Neutrophil (primary cell): ENCODE measurements around the gene DNAH10.

Experiments used
- H3K27ac ChIP-seq: fragments of 200-600 bp; sonication (generic); 2 replicates; pipeline ENCODE4 v1.5.1; 2016; ENCODE audit warnings: mild to moderate bottlenecking, moderate library complexity
- H3K27me3 ChIP-seq: fragments of 200-600 bp; sonication (generic); 2 replicates; pipeline ENCODE4 v1.6.0; 2016; ENCODE audit warnings: mild to moderate bottlenecking
- H3K36me3 ChIP-seq: fragments of 200-600 bp; sonication (generic); 2 replicates; pipeline ENCODE4 v1.5.1; 2017
- H3K4me1 ChIP-seq, 2 experiments: fragments of 200-600 bp in 1 of 2; sonication (generic) in 1 of 2; 1 replicate in 1 of 2; 2 replicates in 1 of 2; pipeline versions ENCODE4 v1.5.1 to v1.6.1; 2013 to 2016; ENCODE audit warnings: low read depth in 1 of 2, low read length in 1 of 2, mild to moderate bottlenecking in 1 of 2, moderate library complexity in 1 of 2; ENCODE audit not compliant: control insufficient read depth in 1 of 2, insufficient read depth in 1 of 2
- H3K4me3 ChIP-seq, 2 experiments: fragments of 200-600 bp in 1 of 2; sonication (generic) in 1 of 2; 1 replicate in 1 of 2; 2 replicates in 1 of 2; pipeline ENCODE4 v1.5.1; 2013 to 2016; ENCODE audit warnings: low read depth in 1 of 2, low read length in 1 of 2, mild to moderate bottlenecking in 1 of 2, moderate library complexity in 1 of 2
- H3K9me3 ChIP-seq: fragments of 200-600 bp; sonication (generic); 2 replicates; pipeline ENCODE4 v1.5.1; 2016
- CTCF ChIP-seq: fragments of 200-600 bp; sonication (generic); IDR thresholded peaks from 2 replicates; pipeline ENCODE4 v1.5.1; 2016; ENCODE audit warnings: antibody characterized with exemption

Gene DNAH10

GRCh38 chr12:123747309-123747708 lies 14.8 kb upstream of the DNAH10 start:
- Histone ChIP-seq H3K4me3 (no peak overlapping the region), H3K4me1 (peaks cover 9 to 25% of the 10 kb centered on the region in 2 experiments), H3K9me3 (no peaks in the 10 kb centered on the region), H3K27ac (peak overlapping the region; percentile 66), H3K36me3 (peaks cover 42% of the 10 kb centered on the region), H3K27me3 (no peaks in the 10 kb centered on the region)
- TF ChIP-seq CTCF: no peak

- Histone ChIP-seq H3K9me3 (no peaks in the 10 kb centered on the region), H3K27ac (peak overlapping the region; percentile 66), H3K36me3 (peaks cover 42% of the 10 kb centered on the region), H3K27me3 (no peaks in the 10 kb centered on the region), H3K4me3 (no peak overlapping the region), H3K4me1 (peaks cover 9 to 20% of the 10 kb centered on the region in 2 experiments)
- no peak for TF ChIP-seq CTCF
Observed at GRCh38 chr12:123748161-123748560, 13.9 kb upstream of the DNAH10 start.

DNA sequence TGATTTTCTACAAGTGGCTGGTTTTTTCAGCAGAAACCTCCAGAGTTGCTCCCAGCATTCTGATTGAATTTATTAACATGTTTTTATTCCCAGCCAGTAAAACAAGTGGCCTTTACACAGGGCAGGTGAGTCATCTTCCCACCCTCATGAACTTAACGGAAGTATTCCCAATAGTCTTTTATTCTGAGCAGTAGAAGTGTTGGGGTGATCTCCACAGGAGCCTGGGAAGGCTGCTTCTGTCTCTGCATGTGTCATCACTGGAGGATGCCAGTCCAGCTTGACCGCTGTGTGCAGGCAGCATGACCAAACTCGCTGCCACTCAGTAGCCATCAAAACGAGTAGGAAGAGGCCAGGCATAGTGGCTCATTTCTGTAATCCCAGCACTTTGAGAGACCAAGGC lies 13.4 kb upstream of the DNAH10 start:
- Histone ChIP-seq H3K27me3 (no peaks in the 10 kb centered on the region), H3K4me1 (peaks cover 9 to 19% of the 10 kb centered on the region in 2 experiments), H3K9me3 (no peaks in the 10 kb centered on the region), H3K4me3 (no peak overlapping the region), H3K36me3 (peaks cover 47% of the 10 kb centered on the region), H3K27ac (peak overlapping the region; percentile 66)
- no peak for TF ChIP-seq CTCF

GRCh38 chr12:123749355-123749754 lies 12.7 kb upstream of the DNAH10 start:
- H3K9me3 ChIP-seq: no peaks in the 10 kb centered on the region
- H3K27ac ChIP-seq: no peak overlapping the region
- peaks cover 45% of the 10 kb centered on the region for H3K36me3 ChIP-seq
- peaks cover 9 to 19% of the 10 kb centered on the region in 2 experiments for H3K4me1 ChIP-seq
- no peaks in the 10 kb centered on the region for H3K27me3 ChIP-seq
- no peak for TF ChIP-seq CTCF
- H3K4me3 ChIP-seq: no peak overlapping the region

DNA sequence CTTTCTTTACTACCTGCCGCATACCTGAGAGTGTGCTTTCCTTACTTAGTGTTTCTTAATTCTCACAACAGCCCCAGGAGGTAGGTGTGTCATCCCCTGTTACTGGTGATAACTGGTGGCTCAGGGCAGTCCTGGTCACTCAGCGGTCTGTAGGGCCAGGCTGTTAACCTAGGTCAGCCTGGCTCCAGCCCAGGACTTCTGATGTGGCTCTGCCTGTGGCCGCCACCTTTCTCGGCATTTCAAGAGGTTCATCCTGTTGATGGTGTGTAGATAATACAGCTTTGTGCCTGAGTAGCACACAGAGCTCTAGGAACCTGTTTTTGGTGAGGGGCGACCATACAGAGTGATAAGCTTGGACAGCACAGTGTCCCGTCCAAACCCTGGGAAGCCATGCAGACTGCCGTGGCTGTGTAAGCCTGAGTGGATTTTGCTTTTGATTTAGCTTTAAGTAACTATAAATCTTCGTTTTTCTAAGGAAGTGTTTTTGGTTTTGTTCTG lies 11.9 kb upstream of the DNAH10 start:
- Histone ChIP-seq H3K9me3 (no peaks in the 10 kb centered on the region), H3K4me1 (peaks cover 9 to 19% of the 10 kb centered on the region in 2 experiments), H3K4me3 (no peak overlapping the region), H3K27me3 (no peaks in the 10 kb centered on the region), H3K27ac (no peak overlapping the region), H3K36me3 (peaks cover 47% of the 10 kb centered on the region)
- TF ChIP-seq CTCF: no peak

GRCh38 chr12:123752046-123752445 lies 10.1 kb upstream of the DNAH10 start:
- H3K9me3 ChIP-seq: no peaks in the 10 kb centered on the region
- H3K4me1 ChIP-seq: peaks cover 9 to 17% of the 10 kb centered on the region in 2 experiments
- H3K27ac ChIP-seq: no peak overlapping the region
- H3K27me3 ChIP-seq: no peaks in the 10 kb centered on the region
- no peak for TF ChIP-seq CTCF
- H3K4me3 ChIP-seq: no peak overlapping the region
- H3K36me3 ChIP-seq: peaks cover 54% of the 10 kb centered on the region
